PC-3 (cell line): ENCODE measurements around the gene MINDY1. TPM values are rescaled to one million over a fixed set of nuclear protein-coding genes. Genes with fewer than 3 reads are reported as not detected.

Experiments used
- ATAC-seq: fragments of 200-7000 bp; cut with Tn5 transposase; 2 replicates; pipeline ENCODE4 v1.9.1; 2020; ENCODE audit warnings: mild to moderate bottlenecking, moderate library complexity
- BruUV-seq: library from RNA; stranded (reverse); fragments of 400-500 nt; replicated peaks from 2 replicates; lab custom pipeline; 2021; lab: Mats Ljungman, UMichigan
- CTCF ChIA-PET: fragments of 300-600 bp; sonication (Branson Sonifier 250); formaldehyde crosslinking; loops from one replicate; lab custom pipeline; 2022; ENCODE audit warnings: antibody characterized with exemption; lab: Charles Lee
- POLR2A ChIA-PET: fragments of 300-600 bp; sonication (Branson Sonifier 250); formaldehyde crosslinking; loops from one replicate; lab custom pipeline; 2022; ENCODE audit warnings: antibody characterized with exemption; ENCODE audit not compliant: unreplicated experiment; lab: Charles Lee
- DNase-seq: peaks from one replicate; pipeline ENCODE4 v3.0.0-alpha.2; 2015
- H2AFZ ChIP-seq: fragments of 300-600 bp; sonication (generic); 2 replicates; pipeline ENCODE4 v1.6.0; 2016; ENCODE audit warnings: antibody characterized with exemption, low read length
- H3F3A ChIP-seq: fragments of 300-600 bp; sonication (generic); one replicate; pipeline ENCODE4 v1.6.0; 2017; ENCODE audit warnings: antibody characterized with exemption, low read length, control low read depth, mild to moderate bottlenecking; ENCODE audit not compliant: unreplicated experiment
- H3K27ac ChIP-seq: fragments of 300-600 bp; sonication (generic); 2 replicates; pipeline ENCODE4 v1.5.1; 2016; ENCODE audit warnings: mild to moderate bottlenecking, low read length
- H3K27me3 ChIP-seq: fragments of 300-600 bp; sonication (generic); 2 replicates; pipeline ENCODE4 v1.6.1; 2016; ENCODE audit warnings: low read length, mixed read lengths
- H3K36me3 ChIP-seq: fragments of 300-600 bp; sonication (generic); 2 replicates; pipeline ENCODE4 v1.6.1; 2016; ENCODE audit warnings: low read depth, mixed run types, low read length, mixed read lengths
- H3K4me1 ChIP-seq: fragments of 300-600 bp; sonication (generic); 2 replicates; pipeline ENCODE4 v1.5.1; 2016; ENCODE audit warnings: low read length; ENCODE audit not compliant: insufficient read depth
- H3K4me2 ChIP-seq: fragments of 300-600 bp; sonication (generic); 2 replicates; pipeline ENCODE4 v1.6.0; 2016; ENCODE audit warnings: low read length
- H3K4me3 ChIP-seq: fragments of 300-600 bp; sonication (generic); 2 replicates; pipeline ENCODE4 v1.5.1; 2016; ENCODE audit warnings: mild to moderate bottlenecking, low read length, mixed read lengths
- H3K79me2 ChIP-seq: fragments of 300-600 bp; sonication (generic); 2 replicates; pipeline ENCODE4 v1.6.1; 2017; ENCODE audit warnings: low read length, mixed read lengths
- H3K9ac ChIP-seq: fragments of 300-600 bp; sonication (generic); 2 replicates; pipeline ENCODE4 v1.6.0; 2016; ENCODE audit warnings: mild to moderate bottlenecking, low read length
- H3K9me2 ChIP-seq: fragments of 300-600 bp; sonication (generic); replicated peaks from 2 replicates; pipeline ENCODE4 v1.6.1; 2016; ENCODE audit warnings: mixed run types, low read length, mixed read lengths
- H3K9me3 ChIP-seq: fragments of 300-600 bp; sonication (generic); 2 replicates; pipeline ENCODE4 v1.6.1; 2016; ENCODE audit warnings: low read length, mixed read lengths
- H4K20me1 ChIP-seq: fragments of 300-600 bp; sonication (generic); 2 replicates; pipeline ENCODE4 v1.6.1; 2016; ENCODE audit warnings: low read length, mixed read lengths
- CTCF ChIP-seq: fragments of 300-600 bp; sonication (generic); conservative IDR thresholded peaks from 2 replicates; pipeline ENCODE4 v1.5.1; 2017; ENCODE audit warnings: antibody characterized with exemption, low read depth, mild to moderate bottlenecking, low read length
- EZH2 ChIP-seq: fragments of 300-600 bp; sonication (generic); IDR thresholded peaks from one replicate; pipeline ENCODE4 v1.6.1; 2017; ENCODE audit warnings: antibody characterized with exemption, mild to moderate bottlenecking, low read length; ENCODE audit not compliant: unreplicated experiment
- EZH2phosphoT487 ChIP-seq: fragments of 300-600 bp; sonication (generic); IDR thresholded peaks from 2 replicates; pipeline ENCODE4 v1.6.1; 2018; ENCODE audit warnings: mild to moderate bottlenecking, antibody characterized with exemption, low read length, borderline replicate concordance
- intact Hi-C: fragments of 100-400 bp; cut with micrococcal nuclease; formaldehyde crosslinking; loops from 2 replicates; pipeline ENCODE4 v1.9.0; 2023
- total RNA-seq: library from RNA; depleted of rRNA; stranded (reverse); fragments of >200 nt; gene quantifications from 2 replicates; pipeline ENCODE4 v1.2.3, GENCODE V29; 2014

MINDY1 gene
- total RNA-seq, 1 experiment from 2014 or later = 6.3 TPM

GRCh38 chr1:150995896-150996295 lies 10.8 kb downstream of the MINDY1 start:
- DNase-seq = peak; percentile 58
- H2AFZ ChIP-seq = peak overlapping the region; percentile 19; the same call in 1 of the 2 replicates
- H4K20me1 ChIP-seq = no peaks in the 10 kb centered on the region
- H3K27ac ChIP-seq = no peak overlapping the region
- H3K9ac ChIP-seq = no peak overlapping the region
- BruUV-seq = no TSS peak
- H3K9me2 ChIP-seq = no peaks in the 10 kb centered on the region
- peaks cover 22% of the 10 kb centered on the region for H3K4me1 ChIP-seq
- peak; percentile 35 for ATAC-seq
- intact Hi-C loops = loop anchor here (2.0 to 10.0 kb wide), 2 partner anchors 17 to 431 kb away; no protein-coding TSS in a partner anchor
- H3K36me3 ChIP-seq = no peaks in the 10 kb centered on the region
- H3K4me2 ChIP-seq = peak overlapping the region; percentile 36
- H3K4me3 ChIP-seq = no peak overlapping the region
- H3K9me3 ChIP-seq = no peaks in the 10 kb centered on the region
- CTCF ChIA-PET = interaction anchor here (0.5 to 1.9 kb wide), 9 partner anchors 11 to 375 kb away, joined by 3 to 17 read pairs (median 6); partner anchors contain the start of genes ANXA9 and MINDY1
- H3K27me3 ChIP-seq = no peaks in the 10 kb centered on the region
- no peaks in the 10 kb centered on the region for H3K79me2 ChIP-seq
- POLR2A ChIA-PET = no interaction called here
- peak; percentile 86 for TF ChIP-seq CTCF
- TF ChIP-seq EZH2phosphoT487 = no peak
- H3F3A ChIP-seq = no peaks in the 10 kb centered on the region

- no peaks in the 10 kb centered on the region for H3K27me3 ChIP-seq
- BruUV-seq = no TSS peak
- ATAC-seq (no peak), DNase-seq (no peak)
- no peaks in the 10 kb centered on the region for H3K9me2 ChIP-seq
- no peaks in the 10 kb centered on the region for H3K36me3 ChIP-seq
- POLR2A ChIA-PET = no interaction called here
- no peaks in the 10 kb centered on the region for H4K20me1 ChIP-seq
- no peaks in the 10 kb centered on the region for H3F3A ChIP-seq
- H3K27ac ChIP-seq = no peak overlapping the region
- TF ChIP-seq EZH2 (no peak), CTCF (no peak), EZH2phosphoT487 (no peak)
- no peaks in the 10 kb centered on the region for H3K9me3 ChIP-seq
- H3K4me1 ChIP-seq = peaks cover 22% of the 10 kb centered on the region
- H3K4me2 ChIP-seq = peak overlapping the region; percentile 36
- no peaks in the 10 kb centered on the region for H3K79me2 ChIP-seq
- CTCF ChIA-PET = interaction anchor here (0.8 to 1.9 kb wide), 5 partner anchors 11 to 73 kb away, joined by 3 to 17 read pairs (median 9); partner anchors contain the start of genes ANXA9 and MINDY1
- intact Hi-C loops = loop anchor here (10.0 kb wide), 1 partner anchor 431 kb away; no protein-coding TSS in a partner anchor
- H2AFZ ChIP-seq = peak overlapping the region; percentile 19
- H3K4me3 ChIP-seq = no peak overlapping the region
- H3K9ac ChIP-seq = no peak overlapping the region
These were observed 11.2 kb downstream of the MINDY1 start for GRCh38 chr1:150995460-150995859.

GRCh38 chr1:150994248-150994647 lies 12.5 kb downstream of the MINDY1 start:
- DNase-seq (no peak), ATAC-seq (no peak)
- Histone ChIP-seq H3F3A (no peaks in the 10 kb centered on the region), H3K27ac (no peak overlapping the region), H3K79me2 (no peaks in the 10 kb centered on the region), H2AFZ (no peak overlapping the region), H3K4me3 (no peak overlapping the region), H3K36me3 (no peaks in the 10 kb centered on the region), H3K4me2 (no peak overlapping the region), H3K9me2 (no peaks in the 10 kb centered on the region), H3K27me3 (no peaks in the 10 kb centered on the region), H3K9ac (no peak overlapping the region), H3K4me1 (peaks cover 14% of the 10 kb centered on the region), H3K9me3 (no peaks in the 10 kb centered on the region), H4K20me1 (no peaks in the 10 kb centered on the region)
- ChIA-PET CTCF (interaction anchor here (1.2 kb wide), 1 partner anchor 13 kb away, joined by 3 read pairs; no protein-coding TSS in a partner anchor), POLR2A (no interaction called here)
- no peak for TF ChIP-seq CTCF
- TF ChIP-seq EZH2 = no peak
- TF ChIP-seq EZH2phosphoT487 = no peak
- intact Hi-C loops = loop anchor here (10.0 kb wide), 1 partner anchor 429 kb away; no protein-coding TSS in a partner anchor
- no TSS peak for BruUV-seq
